Neural progenitor cell (in vitro differentiated cells): ENCODE results near the gene MEPCE. TPM values are rescaled to one million over a fixed set of nuclear protein-coding genes. Genes with fewer than 3 reads are reported as not detected.

Experiments
- DNase-seq: peaks from one replicate; pipeline ENCODE4 v3.0.0-alpha.2; 2016; ENCODE audit warnings: low spot score
- H2AFZ ChIP-seq: fragments of 200-600 bp; sonication (generic); replicated peaks from 2 replicates; pipeline ENCODE4 v1.6.1; 2016; ENCODE audit warnings: antibody characterized with exemption
- H3F3A ChIP-seq: fragments of 200-600 bp; sonication (generic); 2 replicates; pipeline ENCODE4 v1.6.1; 2016; ENCODE audit warnings: antibody characterized with exemption, low read depth
- H3K27ac ChIP-seq: fragments of 200-600 bp; sonication (generic); 2 replicates; pipeline ENCODE4 v1.5.1; 2016; ENCODE audit warnings: mild to moderate bottlenecking
- H3K27me3 ChIP-seq: fragments of 200-600 bp; sonication (generic); 2 replicates; pipeline ENCODE4 v1.6.1; 2016; ENCODE audit warnings: mild to moderate bottlenecking, moderate library complexity
- H3K36me3 ChIP-seq: fragments of 200-600 bp; sonication (generic); 2 replicates; pipeline ENCODE4 v1.5.1; 2016
- H3K4me1 ChIP-seq: fragments of 200-600 bp; sonication (generic); 2 replicates; pipeline ENCODE4 v1.6.1; 2016; ENCODE audit warnings: mixed run types
- H3K4me2 ChIP-seq: fragments of 200-600 bp; sonication (generic); 2 replicates; pipeline ENCODE4 v1.6.1; 2016
- H3K4me3 ChIP-seq: fragments of 200-600 bp; sonication (generic); 2 replicates; pipeline ENCODE4 v1.5.1; 2016
- H3K79me2 ChIP-seq: fragments of 200-600 bp; sonication (generic); 2 replicates; pipeline ENCODE4 v1.6.1; 2016; ENCODE audit warnings: low read depth
- H3K9ac ChIP-seq: fragments of 200-600 bp; sonication (generic); 2 replicates; pipeline ENCODE4 v1.6.1; 2016
- H3K9me3 ChIP-seq: fragments of 200-600 bp; sonication (generic); 2 replicates; pipeline ENCODE4 v1.5.1; 2016; ENCODE audit warnings: low read depth
- H4K20me1 ChIP-seq: fragments of 200-600 bp; sonication (generic); 2 replicates; pipeline ENCODE4 v1.6.1; 2016; ENCODE audit warnings: low read depth
- H3K27ac Mint-ChIP-seq: 3 replicates; pipeline ENCODE4 v1.8.0; 2021; ENCODE audit warnings: mixed read lengths
- H3K27me3 Mint-ChIP-seq: 2 replicates; pipeline ENCODE4 v1.8.0; 2022; ENCODE audit warnings: low read depth, mild to moderate bottlenecking, inconsistent platforms, moderate library complexity, mixed read lengths; ENCODE audit not compliant: insufficient read depth
- H3K36me3 Mint-ChIP-seq: 3 replicates; pipeline ENCODE4 v1.8.0; 2021; ENCODE audit warnings: mixed read lengths
- H3K4me1 Mint-ChIP-seq: 3 replicates; pipeline ENCODE4 v1.8.0; 2021; ENCODE audit warnings: mixed read lengths
- H3K4me3 Mint-ChIP-seq: 3 replicates; pipeline ENCODE4 v1.8.0; 2021; ENCODE audit warnings: mild to moderate bottlenecking, moderate library complexity, mixed read lengths
- H3K9me3 Mint-ChIP-seq: 3 replicates; pipeline ENCODE4 v1.8.0; 2020; ENCODE audit warnings: mixed read lengths
- EZH2 ChIP-seq: fragments of 200-600 bp; sonication (generic); IDR thresholded peaks from 2 replicates; pipeline ENCODE4 v1.6.1; 2017; ENCODE audit warnings: antibody characterized with exemption, mild to moderate bottlenecking, moderate library complexity
- EZH2phosphoT487 ChIP-seq: fragments of 200-600 bp; sonication (generic); IDR thresholded peaks from 2 replicates; pipeline ENCODE4 v1.6.1; 2017; ENCODE audit warnings: antibody characterized with exemption
- total RNA-seq: library from RNA; depleted of rRNA; stranded (reverse); fragments of >200 nt; gene quantifications from 2 replicates; pipeline ENCODE4 v1.2.3, GENCODE V29; 2015; ENCODE audit warnings: low replicate concordance
- TF ChIP-seq, protein P1 (sequence below): fragments of 200-600 bp; sonication (generic); IDR thresholded peaks from 2 replicates; pipeline ENCODE4 v1.5.1; 2017; ENCODE audit warnings: antibody characterized with exemption, mild to moderate bottlenecking

Gene MEPCE
- total RNA-seq, 1 donor from 2014 or later: 16.4 TPM

GRCh38 chr7:100384628-100385294 is 44.9 kb upstream of the MEPCE start:
- Mint-ChIP-seq H3K4me1 (peaks cover 2% of the 10 kb centered on the region), H3K4me3 (no peak overlapping the region), H3K36me3 (no peaks in the 10 kb centered on the region), H3K9me3 (no peaks in the 10 kb centered on the region), H3K27ac (no peak overlapping the region), H3K27me3 (peaks cover 2% of the 10 kb centered on the region)
- no peaks in the 10 kb centered on the region for H3K27me3 ChIP-seq
- H3K4me1 ChIP-seq: no peaks in the 10 kb centered on the region
- TF ChIP-seq, protein P1, sequence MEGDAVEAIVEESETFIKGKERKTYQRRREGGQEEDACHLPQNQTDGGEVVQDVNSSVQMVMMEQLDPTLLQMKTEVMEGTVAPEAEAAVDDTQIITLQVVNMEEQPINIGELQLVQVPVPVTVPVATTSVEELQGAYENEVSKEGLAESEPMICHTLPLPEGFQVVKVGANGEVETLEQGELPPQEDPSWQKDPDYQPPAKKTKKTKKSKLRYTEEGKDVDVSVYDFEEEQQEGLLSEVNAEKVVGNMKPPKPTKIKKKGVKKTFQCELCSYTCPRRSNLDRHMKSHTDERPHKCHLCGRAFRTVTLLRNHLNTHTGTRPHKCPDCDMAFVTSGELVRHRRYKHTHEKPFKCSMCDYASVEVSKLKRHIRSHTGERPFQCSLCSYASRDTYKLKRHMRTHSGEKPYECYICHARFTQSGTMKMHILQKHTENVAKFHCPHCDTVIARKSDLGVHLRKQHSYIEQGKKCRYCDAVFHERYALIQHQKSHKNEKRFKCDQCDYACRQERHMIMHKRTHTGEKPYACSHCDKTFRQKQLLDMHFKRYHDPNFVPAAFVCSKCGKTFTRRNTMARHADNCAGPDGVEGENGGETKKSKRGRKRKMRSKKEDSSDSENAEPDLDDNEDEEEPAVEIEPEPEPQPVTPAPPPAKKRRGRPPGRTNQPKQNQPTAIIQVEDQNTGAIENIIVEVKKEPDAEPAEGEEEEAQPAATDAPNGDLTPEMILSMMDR: no peak
- TF ChIP-seq EZH2 (no peak), EZH2phosphoT487 (no peak)
- no peak overlapping the region for H3K4me3 ChIP-seq
- no peaks in the 10 kb centered on the region for H3K79me2 ChIP-seq
- no peak overlapping the region for H3K27ac ChIP-seq
- H3K4me2 ChIP-seq: no peak overlapping the region
- H4K20me1 ChIP-seq: no peaks in the 10 kb centered on the region
- no peaks in the 10 kb centered on the region for H3K36me3 ChIP-seq
- no peaks in the 10 kb centered on the region for H3F3A ChIP-seq
- no peak for DNase-seq
- H2AFZ ChIP-seq: no peak overlapping the region
- H3K9me3 ChIP-seq: no peaks in the 10 kb centered on the region
- H3K9ac ChIP-seq: no peak overlapping the region

DNA sequence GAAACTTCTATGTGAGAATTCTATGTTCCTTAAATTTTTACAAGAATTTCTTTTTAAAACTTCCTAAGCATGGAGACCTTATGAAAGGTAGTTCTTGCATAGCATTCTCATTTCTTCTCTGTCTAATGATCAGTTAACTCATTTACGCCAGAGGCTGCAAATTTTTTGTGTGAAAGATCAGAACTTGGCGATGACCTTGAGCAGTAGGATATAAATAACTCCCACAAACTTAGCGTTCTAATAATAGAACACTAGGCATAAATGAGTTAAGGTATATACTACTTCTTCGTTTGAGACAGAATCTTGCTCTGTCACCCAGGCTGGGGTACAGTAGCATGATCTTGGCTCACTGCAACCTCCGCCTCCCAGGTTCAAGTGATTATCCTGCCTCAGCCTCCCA is 42.7 kb upstream of the MEPCE start:
- no peaks in the 10 kb centered on the region for H3K27me3 ChIP-seq
- no peak overlapping the region for H2AFZ ChIP-seq
- Mint-ChIP-seq H3K27me3 (peaks cover 2% of the 10 kb centered on the region), H3K9me3 (no peaks in the 10 kb centered on the region), H3K36me3 (no peaks in the 10 kb centered on the region), H3K4me1 (peaks cover 9% of the 10 kb centered on the region), H3K27ac (no peak overlapping the region), H3K4me3 (no peak overlapping the region)
- no peaks in the 10 kb centered on the region for H3F3A ChIP-seq
- no peaks in the 10 kb centered on the region for H3K9me3 ChIP-seq
- H3K4me1 ChIP-seq: peaks cover 7% of the 10 kb centered on the region
- no peak overlapping the region for H3K9ac ChIP-seq
- no peak overlapping the region for H3K4me2 ChIP-seq
- no peaks in the 10 kb centered on the region for H3K79me2 ChIP-seq
- H4K20me1 ChIP-seq: no peaks in the 10 kb centered on the region
- no peak overlapping the region for H3K27ac ChIP-seq
- no peak overlapping the region for H3K4me3 ChIP-seq
- H3K36me3 ChIP-seq: no peaks in the 10 kb centered on the region
- TF ChIP-seq, protein P1: no peak
- TF ChIP-seq EZH2: no peak
- no peak for TF ChIP-seq EZH2phosphoT487
- DNase-seq: no peak

- H3K9me3 Mint-ChIP-seq: no peaks in the 10 kb centered on the region
- Histone ChIP-seq H2AFZ (no peak overlapping the region), H3K9ac (no peak overlapping the region), H3K79me2 (no peaks in the 10 kb centered on the region), H3K27ac (no peak overlapping the region), H4K20me1 (no peaks in the 10 kb centered on the region), H3K4me2 (no peak overlapping the region), H3K4me3 (no peak overlapping the region), H3K9me3 (no peaks in the 10 kb centered on the region), H3K4me1 (peaks cover 7% of the 10 kb centered on the region), H3F3A (no peaks in the 10 kb centered on the region), H3K27me3 (no peaks in the 10 kb centered on the region), H3K36me3 (no peaks in the 10 kb centered on the region)
- H3K27ac Mint-ChIP-seq: no peak overlapping the region
- H3K27me3 Mint-ChIP-seq: peaks cover under 1% of the 10 kb centered on the region
- peaks cover 9% of the 10 kb centered on the region for H3K4me1 Mint-ChIP-seq
- TF ChIP-seq EZH2 (no peak), EZH2phosphoT487 (no peak)
- TF ChIP-seq, protein P1: no peak
- no peaks in the 10 kb centered on the region for H3K36me3 Mint-ChIP-seq
- no peak overlapping the region for H3K4me3 Mint-ChIP-seq
- no peak for DNase-seq
These were observed 41.9 kb upstream of the MEPCE start for GRCh38 chr7:100387695-100388094.
